Ectodermal cell (in vitro differentiated cells): Measurements from ENCODE around the gene PIGB.
"Not testable (repeated sequence)": the region's sequence is repeated elsewhere in the genome, so short reads cannot be mapped to it uniquely, and the experiment has no call there.

Experiments
- H3K27ac ChIP-seq: 2 replicates; pipeline ENCODE4 v1.7.0; 2013; ENCODE audit warnings: mild to moderate bottlenecking, low read depth, low read length; ENCODE audit not compliant: insufficient read depth, poor library complexity, severe bottlenecking
- H3K27me3 ChIP-seq: 2 replicates; pipeline ENCODE4 v1.7.0; 2013; ENCODE audit warnings: mild to moderate bottlenecking, low read length; ENCODE audit not compliant: insufficient read depth, control insufficient read depth, poor library complexity, severe bottlenecking
- H3K36me3 ChIP-seq: one replicate; pipeline ENCODE4 v1.7.0; 2013; ENCODE audit warnings: low read length; ENCODE audit not compliant: control insufficient read depth, insufficient read depth
- H3K4me1 ChIP-seq: one replicate; pipeline ENCODE4 v1.7.0; 2013; ENCODE audit warnings: low read length; ENCODE audit not compliant: control insufficient read depth, insufficient read depth
- H3K4me3 ChIP-seq: 2 replicates; pipeline ENCODE4 v1.7.0; 2013; ENCODE audit warnings: low read depth, low read length, control low read depth; ENCODE audit not compliant: insufficient read depth
- H3K9me3 ChIP-seq: 2 replicates; pipeline ENCODE4 v1.7.0; 2013; ENCODE audit warnings: mild to moderate bottlenecking, low read length, moderate library complexity; ENCODE audit not compliant: control insufficient read depth
- WGBS, 2 experiments: methylation state at CpG; one replicate each; pipeline ENCODE4 v1.1.7; 2013; ENCODE audit warnings: missing lambda C conversion rate in 2 of 2; 5-methylcytosine and 5-hydroxymethylcytosine counted together

PIGB gene

DNA sequence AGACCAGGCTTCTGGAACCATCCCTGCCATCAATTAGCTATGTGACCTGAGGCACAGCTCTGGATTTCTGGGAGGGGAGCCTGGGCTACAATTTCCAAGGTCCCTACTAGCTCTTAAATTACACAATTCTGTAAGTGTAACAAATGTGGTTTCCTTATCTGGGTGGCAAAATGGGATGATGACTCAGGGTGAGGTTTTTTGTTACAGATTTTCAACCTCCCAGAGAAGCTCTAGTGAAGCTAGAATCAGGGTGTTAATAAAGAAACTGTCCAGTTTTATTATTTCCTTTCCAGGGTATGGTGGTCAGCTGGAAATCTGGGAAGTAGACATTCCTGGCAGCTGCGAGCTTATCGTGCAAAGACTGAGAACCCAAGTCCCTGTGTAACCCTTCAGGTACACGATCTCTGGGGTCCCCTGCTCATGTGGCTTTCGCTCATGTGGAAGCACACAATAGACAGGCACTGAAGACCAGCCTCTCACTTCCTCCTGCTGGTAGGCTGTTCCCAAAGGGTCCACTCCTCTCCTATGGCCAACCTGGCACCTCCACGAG is 36.7 kb upstream of the PIGB start:
- H3K9me3 ChIP-seq, result no peaks in the 10 kb centered on the region
- no peaks in the 10 kb centered on the region for H3K36me3 ChIP-seq
- no peak overlapping the region for H3K4me3 ChIP-seq
- H3K4me1 ChIP-seq, result no peaks in the 10 kb centered on the region
- H3K27me3 ChIP-seq, result no peaks in the 10 kb centered on the region
- no peak overlapping the region for H3K27ac ChIP-seq
- 84 to 87% methylated on average over 5 of the region's 5 CpGs for WGBS, 2 experiments

DNA sequence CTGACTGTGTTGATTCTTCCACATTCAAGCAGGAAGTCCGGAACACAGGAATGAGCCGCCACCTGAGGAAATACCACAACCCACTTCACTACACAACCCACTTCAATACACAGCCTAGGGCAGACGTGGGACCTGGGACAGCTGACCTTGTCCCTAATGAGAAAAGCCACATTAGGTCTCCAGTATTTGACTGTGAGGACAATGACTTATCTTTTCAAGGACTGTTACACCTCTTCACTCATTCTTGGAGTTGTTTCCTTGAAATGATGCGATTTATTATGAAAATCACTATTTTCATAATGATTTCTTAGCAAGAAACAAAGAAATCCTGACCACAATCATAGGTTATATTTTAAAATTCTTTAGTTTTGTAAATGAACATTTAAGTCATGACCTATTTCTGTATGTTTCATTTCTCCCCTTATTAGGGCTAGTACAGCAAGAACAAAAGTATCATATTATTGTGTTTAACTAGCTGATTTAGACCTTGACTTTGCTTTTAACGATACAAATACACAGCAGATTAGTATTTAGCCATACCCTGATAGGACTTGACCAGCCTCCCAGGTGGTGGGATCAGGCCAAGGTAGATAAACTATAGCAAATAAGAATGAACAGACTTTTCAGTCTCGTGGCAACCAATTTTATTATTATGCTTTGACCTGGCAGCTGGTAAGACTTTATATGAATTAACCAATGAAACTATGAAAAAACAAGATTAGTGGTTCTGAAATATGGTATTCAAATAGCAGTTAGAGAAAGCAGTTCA is 35.5 kb upstream of the PIGB start:
- 88 to 94% methylated on average over 4 to 6 of the region's 6 CpGs for WGBS, 2 experiments
- H3K4me1 ChIP-seq, result no peaks in the 10 kb centered on the region
- no peak overlapping the region for H3K4me3 ChIP-seq
- H3K27me3 ChIP-seq, result peaks cover 2% of the 10 kb centered on the region
- no peak overlapping the region for H3K27ac ChIP-seq
- H3K9me3 ChIP-seq, result no peaks in the 10 kb centered on the region
- H3K36me3 ChIP-seq, result no peaks in the 10 kb centered on the region

DNA sequence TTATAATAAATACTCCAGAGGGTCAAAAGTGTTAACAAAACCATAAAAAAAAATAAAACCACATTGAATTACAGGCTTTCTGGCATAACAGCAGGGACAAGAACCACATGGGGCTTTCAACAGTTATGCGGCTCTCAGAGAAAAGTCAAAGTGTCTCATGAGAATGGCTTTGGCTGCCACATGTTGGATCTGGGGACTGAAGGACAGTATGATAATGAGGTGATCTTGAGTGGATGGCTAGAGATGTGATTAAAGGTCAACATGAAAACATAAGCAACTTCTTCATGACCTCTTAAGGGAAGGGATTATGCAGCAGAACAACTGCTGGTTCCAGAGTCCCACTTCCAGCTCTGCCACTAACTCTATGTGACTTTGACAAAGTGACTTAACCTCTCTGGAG is 34.6 kb upstream of the PIGB start:
- Histone ChIP-seq H3K4me3 (no peak overlapping the region), H3K27me3 (peaks cover 10% of the 10 kb centered on the region), H3K27ac (no peak overlapping the region), H3K9me3 (no peaks in the 10 kb centered on the region), H3K4me1 (no peaks in the 10 kb centered on the region), H3K36me3 (no peaks in the 10 kb centered on the region)
- WGBS, 2 experiments, result 90 to 94% methylated on average over 1 of the region's 1 CpG

DNA sequence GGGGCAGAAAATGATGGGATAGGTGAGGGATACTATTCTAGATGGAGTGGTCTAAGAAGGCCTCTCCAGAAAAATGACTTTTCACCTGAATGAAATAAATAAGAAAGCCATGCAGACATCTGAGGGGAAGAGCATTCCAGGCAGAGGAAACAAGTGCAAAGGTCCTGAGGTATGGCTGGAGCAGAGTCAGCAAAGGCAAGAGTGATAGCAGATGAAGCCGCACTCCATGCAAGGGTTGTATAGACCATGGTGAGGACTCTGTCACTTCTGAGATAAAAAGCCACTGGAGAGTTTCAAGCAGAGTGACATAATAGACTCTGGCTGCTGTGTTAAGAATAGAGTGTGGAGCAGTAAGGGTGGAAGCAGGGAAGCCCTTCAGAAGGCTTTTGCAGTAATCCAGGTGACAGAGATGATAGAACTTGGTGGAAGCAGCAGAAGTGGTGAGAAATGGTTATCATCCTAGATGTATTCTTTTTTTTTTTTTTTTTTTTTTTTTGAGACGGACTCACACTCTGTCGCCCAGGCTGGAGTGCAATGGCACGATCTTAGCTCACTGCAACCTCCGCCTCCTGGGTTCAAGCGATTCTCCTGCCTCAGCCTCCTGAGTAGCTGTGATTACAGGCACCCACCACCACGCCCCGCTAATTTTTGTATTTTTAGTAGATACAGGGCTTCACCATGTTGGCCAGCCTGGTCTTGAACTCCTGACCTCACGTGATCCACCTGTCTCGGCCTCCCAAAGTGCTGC is 32.4 kb upstream of the PIGB start:
- H3K4me1 ChIP-seq, H3K4me3 ChIP-seq, H3K36me3 ChIP-seq, H3K27ac ChIP-seq, H3K9me3 ChIP-seq: not testable (repeated sequence)
- 97% methylated on average over 10 of the region's 10 CpGs for WGBS, 2 experiments
- peaks cover 12% of the 10 kb centered on the region for H3K27me3 ChIP-seq

DNA sequence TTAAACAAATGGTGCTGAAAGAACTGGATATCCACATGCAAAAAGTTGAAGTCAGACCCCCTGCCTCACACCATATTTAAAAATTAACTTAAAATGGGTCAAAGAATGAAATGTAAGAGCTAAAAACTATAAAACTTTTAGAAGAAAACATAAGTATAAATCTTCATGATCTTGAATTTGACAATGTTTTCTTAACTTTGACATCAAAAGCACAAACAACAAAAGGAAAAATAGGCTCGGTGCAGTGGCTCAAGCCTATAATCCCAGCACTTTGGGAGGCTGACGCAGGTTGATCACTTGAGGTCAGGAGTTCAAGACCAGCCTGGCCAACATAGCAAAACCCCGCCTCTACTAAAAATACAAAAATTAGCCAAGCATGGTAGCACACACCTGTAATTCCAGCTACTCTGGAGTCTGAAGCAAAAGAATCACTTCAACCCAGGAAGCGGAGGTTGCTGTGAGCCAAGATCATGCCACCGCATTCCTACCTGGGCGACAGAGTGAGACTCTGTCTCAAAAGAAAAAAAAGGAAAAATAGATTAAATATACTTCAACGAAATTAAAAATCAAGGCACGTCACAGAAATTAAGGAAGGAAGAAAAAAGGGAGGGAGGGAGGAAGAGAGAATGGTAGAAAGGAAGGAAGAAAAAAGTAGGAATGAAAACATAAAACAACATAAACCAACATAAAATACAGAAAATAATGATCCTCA is 30.9 kb upstream of the PIGB start:
- 91 to 95% methylated on average over 6 to 8 of the region's 8 CpGs for WGBS, 2 experiments
- Histone ChIP-seq H3K27ac (no peak overlapping the region), H3K4me3 (no peak overlapping the region)

DNA sequence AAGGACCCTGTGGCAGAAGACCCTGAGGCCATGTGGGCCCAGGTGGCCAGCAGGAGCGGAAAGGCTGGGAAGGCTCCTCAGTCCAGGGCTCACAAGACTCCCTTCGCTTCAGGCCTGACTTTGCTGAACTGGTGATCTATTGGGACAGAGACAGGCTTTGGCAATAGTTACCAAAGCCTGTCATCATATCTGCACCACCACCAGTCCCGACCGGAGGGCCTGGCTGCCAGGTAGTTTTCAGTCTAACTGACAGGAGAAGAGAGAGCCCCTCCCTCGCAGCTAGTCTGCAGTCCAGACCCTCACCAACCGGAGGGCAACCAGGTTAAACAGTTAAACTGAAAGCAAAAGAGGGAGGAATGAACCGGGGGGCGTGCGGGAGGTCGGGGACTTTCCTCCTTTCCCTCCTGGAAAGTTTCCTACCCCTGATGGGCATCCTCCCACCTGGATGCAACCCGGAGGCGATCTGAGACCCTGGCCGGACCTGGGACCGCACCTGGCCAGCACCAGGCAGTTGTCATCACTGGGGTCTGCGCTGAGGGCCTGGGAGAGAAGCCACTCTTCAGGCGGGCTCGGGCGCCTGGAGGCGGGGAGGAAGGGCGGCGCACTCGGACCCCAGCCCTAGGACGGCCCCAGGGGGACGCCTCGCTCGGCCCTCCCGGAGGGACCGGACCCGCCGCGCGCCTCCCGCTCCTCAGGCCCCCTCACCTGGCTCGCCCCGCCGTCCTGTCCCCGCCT is 29.8 kb upstream of the PIGB start:
- Histone ChIP-seq H3K27ac (no peak overlapping the region), H3K27me3 (peaks cover 12% of the 10 kb centered on the region), H3K9me3 (no peaks in the 10 kb centered on the region), H3K4me3 (peak overlapping the region; percentile 50), H3K4me1 (no peaks in the 10 kb centered on the region), H3K36me3 (no peaks in the 10 kb centered on the region)
- WGBS, 2 experiments, result 5% methylated on average over 37 of the region's 37 CpGs

More for the DNA sequence above, 30.9 kb upstream of the PIGB start:
- no peaks in the 10 kb centered on the region for H3K9me3 ChIP-seq
- peaks cover 12% of the 10 kb centered on the region for H3K27me3 ChIP-seq
- H3K36me3 ChIP-seq, result no peaks in the 10 kb centered on the region
- no peaks in the 10 kb centered on the region for H3K4me1 ChIP-seq

DNA sequence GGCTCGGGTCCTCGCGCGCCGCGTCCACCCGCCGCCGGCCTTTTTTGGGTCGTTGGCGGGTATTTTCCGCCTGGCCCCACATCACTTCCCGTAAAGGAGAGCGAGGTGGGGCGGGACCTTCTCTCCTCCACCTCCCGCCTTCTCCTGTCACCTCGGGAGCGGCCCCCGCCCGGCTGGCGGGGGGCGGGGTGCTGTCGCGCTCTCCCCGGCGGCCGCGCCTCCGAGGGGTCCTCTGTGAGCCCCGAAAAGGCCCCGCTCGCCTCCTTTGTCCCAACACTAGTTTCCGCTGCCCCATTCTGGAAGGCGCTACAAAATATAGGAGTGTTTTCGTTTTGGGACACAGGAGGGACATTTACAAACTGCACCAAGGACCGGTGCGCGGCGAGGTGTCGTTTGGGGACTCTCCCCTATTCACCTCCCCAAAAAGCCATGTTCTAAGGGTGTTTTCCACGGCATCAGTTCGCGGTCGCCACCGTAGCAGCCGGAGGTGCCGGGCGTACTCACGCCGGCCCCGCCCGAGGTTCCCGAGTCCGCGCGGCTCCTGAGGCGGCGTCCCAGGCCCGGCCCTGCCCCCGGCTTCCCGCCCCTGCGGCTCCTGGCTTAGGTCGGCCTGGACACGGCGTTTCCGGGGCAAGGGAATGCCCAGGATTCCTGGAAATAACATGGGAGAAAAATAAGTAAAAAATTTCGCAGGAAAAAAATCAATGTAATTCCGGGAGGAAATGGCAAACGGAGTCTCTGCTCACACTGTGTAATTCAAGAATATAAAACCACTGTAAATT is 29.1 kb upstream of the PIGB start, which contains the start of gene RAB27A:
Gene RAB27A (minus strand): TSS at position 68 of the 782 bp plus-strand sequence. CDS start 54,879 bp downstream, outside the sequence.
- Histone ChIP-seq H3K9me3 (no peaks in the 10 kb centered on the region), H3K36me3 (no peaks in the 10 kb centered on the region), H3K4me3 (peak within 1 kb of the TSS; percentile 50), H3K27me3 (peaks cover 12% of the 10 kb centered on the region), H3K27ac (no peak within 1 kb of the TSS), H3K4me1 (no peaks in the 10 kb centered on the region)
- WGBS, 2 experiments, result 0% methylated on average over 69 of the region's 69 CpGs

DNA sequence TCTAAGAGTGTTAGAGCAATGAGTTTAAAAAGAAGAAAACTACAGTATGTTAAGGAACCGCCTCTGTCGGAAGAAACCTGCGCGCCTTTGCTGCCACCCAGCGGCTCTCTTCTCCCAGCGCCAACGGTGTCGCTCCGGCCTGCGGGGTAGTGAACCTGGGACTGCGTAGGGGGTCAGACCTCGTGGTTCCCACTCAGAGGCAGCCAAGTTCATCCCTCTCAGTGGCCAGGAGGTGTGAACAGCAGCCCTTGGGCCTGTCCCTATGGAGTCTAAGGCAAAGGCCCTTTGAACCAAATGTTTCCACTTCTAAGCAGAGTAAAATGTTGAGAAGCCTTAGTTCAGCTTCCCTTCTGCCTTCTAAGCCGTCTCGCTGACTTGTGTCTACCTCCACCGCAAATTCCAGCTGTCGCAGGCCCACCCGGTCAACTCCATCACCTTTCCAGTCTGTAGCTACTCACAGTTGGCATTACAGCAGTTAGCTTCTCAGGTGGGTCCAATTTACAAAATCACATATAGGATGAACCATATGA is 28.4 kb upstream of the PIGB start:
- H3K4me1 ChIP-seq, result no peaks in the 10 kb centered on the region
- H3K27ac ChIP-seq, result no peak overlapping the region
- H3K36me3 ChIP-seq, result no peaks in the 10 kb centered on the region
- H3K9me3 ChIP-seq, result no peaks in the 10 kb centered on the region
- peaks cover 12% of the 10 kb centered on the region for H3K27me3 ChIP-seq
- H3K4me3 ChIP-seq, result peak overlapping the region; percentile 50
- 28% methylated on average over 17 of the region's 17 CpGs for WGBS, 2 experiments

DNA sequence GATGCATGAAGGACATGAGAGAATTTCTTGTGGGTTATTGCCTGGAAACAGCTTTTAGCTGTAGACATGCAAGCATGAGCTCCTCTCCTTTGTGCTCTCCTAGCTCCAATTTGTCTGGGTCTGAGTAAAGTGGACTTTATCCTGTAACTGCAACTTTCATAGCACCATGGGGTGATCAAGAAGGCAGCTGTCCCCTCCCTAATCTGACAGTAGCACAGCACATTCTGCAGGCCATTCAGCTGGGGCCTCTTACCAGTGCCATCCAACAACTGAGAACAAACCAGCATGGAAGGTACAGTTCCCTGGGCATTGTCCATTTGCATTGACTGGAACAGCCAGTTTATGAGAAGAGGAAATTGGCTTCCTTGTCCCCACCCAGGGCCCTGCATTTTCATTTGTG is 21.7 kb upstream of the PIGB start:
- Histone ChIP-seq H3K27ac (no peak overlapping the region), H3K4me1 (no peaks in the 10 kb centered on the region), H3K36me3 (no peaks in the 10 kb centered on the region), H3K27me3 (no peaks in the 10 kb centered on the region), H3K9me3 (no peaks in the 10 kb centered on the region), H3K4me3 (no peak overlapping the region)
